B cell (primary cell): ENCODE data around the gene WASF2. TPM values are rescaled to one million over a fixed set of nuclear protein-coding genes. Genes with fewer than 3 reads are reported as not detected.
A peak's percentile ranks its signal among the peaks of the same experiment; 100 is the strongest.

Source experiments
- ATAC-seq: fragments of 200-7000 bp; cut with Tn5 transposase; one replicate; pipeline ENCODE4 v1.10.0; 2021; ENCODE audit warnings: low read depth, mild to moderate bottlenecking, moderate number of reproducible peaks, moderate library complexity
- CTCF ChIA-PET: fragments of 350-600 bp; sonication (Branson Sonifier 250); formaldehyde crosslinking; loops from one replicate; lab custom pipeline; 2021; ENCODE audit warnings: antibody characterized with exemption, inconsistent platforms; lab: Charles Lee
- POLR2A ChIA-PET: fragments of 350-600 bp; sonication (Branson Sonifier 250); formaldehyde crosslinking; loops from one replicate; lab custom pipeline; 2021; ENCODE audit warnings: antibody characterized with exemption; lab: Charles Lee
- DNase-seq: peaks from one replicate; pipeline ENCODE4 v3.0.0; 2013
- H2AFZ ChIP-seq: 2 replicates; pipeline ENCODE4 v1.6.1; 2012; ENCODE audit warnings: mild to moderate bottlenecking, low read depth, low read length; ENCODE audit not compliant: insufficient read depth, poor library complexity, severe bottlenecking
- H3K27ac ChIP-seq, 2 donors: 1 replicate in 1 of 2; 2 replicates in 1 of 2; pipeline ENCODE4 v1.5.1; 2012 to 2013; ENCODE audit warnings: low read length in 2 of 2, mild to moderate bottlenecking in 2 of 2, moderate library complexity in 1 of 2
- H3K27me3 ChIP-seq, 4 experiments: fragments of 200-600 bp in 1 of 4; sonication (generic) in 1 of 4; replicated peaks in 1 of 4; 1 replicate in 2 of 4; 2 replicates in 2 of 4; pipeline versions ENCODE4 v1.6.1 to v1.7.0; 2013 to 2016; ENCODE audit warnings: low read length in 3 of 4, mild to moderate bottlenecking in 2 of 4, mixed read lengths in 1 of 4, moderate library complexity in 1 of 4; ENCODE audit not compliant: insufficient read depth in 4 of 4, control insufficient read depth in 3 of 4; ENCODE audit errors: control extremely low read depth in 1 of 4
- H3K36me3 ChIP-seq, 2 experiments: replicated peaks in 1 of 2; 1 replicate in 1 of 2; 2 replicates in 1 of 2; pipeline versions ENCODE4 v1.6.1 to v1.7.1; 2013; ENCODE audit warnings: low read length in 1 of 2; ENCODE audit not compliant: insufficient read depth in 2 of 2, control insufficient read depth in 1 of 2; ENCODE audit errors: control extremely low read depth in 1 of 2, extremely low read depth in 1 of 2
- H3K4me1 ChIP-seq, 2 donors: fragments of 200-600 bp in 1 of 2; sonication (generic) in 1 of 2; 1 replicate in 1 of 2; 2 replicates in 1 of 2; pipeline versions ENCODE4 v1.5.1 to v1.6.1; 2013 to 2017; ENCODE audit warnings: low read length in 2 of 2; ENCODE audit not compliant: control insufficient read depth in 2 of 2, insufficient read depth in 2 of 2
- H3K4me2 ChIP-seq: replicated peaks from 2 replicates; pipeline ENCODE3; 2012; ENCODE audit warnings: mild to moderate bottlenecking, low read depth, low read length; ENCODE audit not compliant: poor library complexity, severe bottlenecking
- H3K4me3 ChIP-seq, 5 experiments: fragments of 200-600 bp in 1 of 5; sonication (generic) in 1 of 5; 1 replicate in 3 of 5; 2 replicates in 2 of 5; pipeline versions ENCODE4 v1.5.1 to v1.7.0; 2011 to 2016; ENCODE audit warnings: low read length in 4 of 5, mild to moderate bottlenecking in 4 of 5, low read depth in 2 of 5, control low read depth in 1 of 5, moderate library complexity in 1 of 5; ENCODE audit not compliant: insufficient read depth in 1 of 5; ENCODE audit errors: control extremely low read depth in 1 of 5, extremely low read depth in 1 of 5
- H3K79me2 ChIP-seq: fragments of 200-600 bp; sonication (generic); one replicate; pipeline ENCODE4 v1.6.0; 2016; ENCODE audit warnings: low read length; ENCODE audit not compliant: control insufficient read depth, insufficient read depth
- H3K9ac ChIP-seq: fragments of 200-600 bp; sonication (generic); 2 replicates; pipeline ENCODE4 v1.6.1; 2017; ENCODE audit warnings: mild to moderate bottlenecking, low read length, moderate library complexity
- H3K9me3 ChIP-seq, 3 donors: one replicate each; pipeline versions ENCODE4 v1.6.1 to v1.7.1; 2013; ENCODE audit warnings: low read length in 2 of 3; ENCODE audit not compliant: control insufficient read depth in 2 of 3, insufficient read depth in 1 of 3; ENCODE audit errors: control extremely low read depth in 1 of 3
- H4K20me1 ChIP-seq: 2 replicates; pipeline ENCODE4 v1.6.0; 2012; ENCODE audit warnings: mild to moderate bottlenecking, low read length; ENCODE audit not compliant: insufficient read depth, control insufficient read depth, poor library complexity, severe bottlenecking
- H3K27ac Mint-ChIP-seq: one replicate; pipeline ENCODE4 v1.8.0; 2021; ENCODE audit warnings: mixed read lengths
- H3K27me3 Mint-ChIP-seq: one replicate; pipeline ENCODE4 v1.8.0; 2021; ENCODE audit warnings: mixed read lengths
- H3K4me1 Mint-ChIP-seq: one replicate; pipeline ENCODE4 v1.8.0; 2021; ENCODE audit warnings: mixed read lengths
- H3K4me3 Mint-ChIP-seq: one replicate; pipeline ENCODE4 v1.8.0; 2021; ENCODE audit warnings: mixed read lengths
- H3K9me3 Mint-ChIP-seq: one replicate; pipeline ENCODE4 v1.8.0; 2022; ENCODE audit warnings: mixed read lengths; ENCODE audit not compliant: insufficient read depth
- EZH2 ChIP-seq: IDR thresholded peaks from 2 replicates; pipeline ENCODE4 v1.6.1; 2012; ENCODE audit warnings: borderline replicate concordance, low read depth, mild to moderate bottlenecking, moderate library complexity, low read length; ENCODE audit not compliant: insufficient read depth, poor library complexity, severe bottlenecking
- WGBS: methylation state at CpG from one replicate; pipeline ENCODE4 v1.1.5; 2013; ENCODE audit warnings: missing lambda C conversion rate; ENCODE audit not compliant: insufficient coverage; 5-methylcytosine and 5-hydroxymethylcytosine counted together
- intact Hi-C: fragments of 100-400 bp; cut with micrococcal nuclease; formaldehyde crosslinking; loops from one replicate; pipeline ENCODE4 v1.10.0; 2022
- polyA plus RNA-seq: library from polyadenylated mRNA; depleted of rRNA; stranded (reverse); fragments of >200 nt; gene quantifications from 2 replicates; pipeline ENCODE4 v1.2.3, GENCODE V29; 2012
- total RNA-seq, 2 donors: library from RNA; stranded (reverse); fragments of 120-200 nt in 1 of 2; gene quantifications; 1 replicate in 1 of 2; 2 replicates in 1 of 2; pipeline versions ENCODE4 v1.2.3 to v1.2.4, GENCODE V29; 2013 to 2022
- TF ChIP-seq, protein P1 (sequence below): fragments of 200-600 bp; IDR thresholded peaks from one replicate; pipeline ENCODE4 v1.8.0; 2022; ENCODE audit warnings: antibody characterized with exemption, mild to moderate bottlenecking

Gene WASF2
- total and polyA plus RNA-seq, 2 donors (not counting 1 experiment from before 2014, with no cell fraction given), result 67.4 to 169 TPM

DNA sequence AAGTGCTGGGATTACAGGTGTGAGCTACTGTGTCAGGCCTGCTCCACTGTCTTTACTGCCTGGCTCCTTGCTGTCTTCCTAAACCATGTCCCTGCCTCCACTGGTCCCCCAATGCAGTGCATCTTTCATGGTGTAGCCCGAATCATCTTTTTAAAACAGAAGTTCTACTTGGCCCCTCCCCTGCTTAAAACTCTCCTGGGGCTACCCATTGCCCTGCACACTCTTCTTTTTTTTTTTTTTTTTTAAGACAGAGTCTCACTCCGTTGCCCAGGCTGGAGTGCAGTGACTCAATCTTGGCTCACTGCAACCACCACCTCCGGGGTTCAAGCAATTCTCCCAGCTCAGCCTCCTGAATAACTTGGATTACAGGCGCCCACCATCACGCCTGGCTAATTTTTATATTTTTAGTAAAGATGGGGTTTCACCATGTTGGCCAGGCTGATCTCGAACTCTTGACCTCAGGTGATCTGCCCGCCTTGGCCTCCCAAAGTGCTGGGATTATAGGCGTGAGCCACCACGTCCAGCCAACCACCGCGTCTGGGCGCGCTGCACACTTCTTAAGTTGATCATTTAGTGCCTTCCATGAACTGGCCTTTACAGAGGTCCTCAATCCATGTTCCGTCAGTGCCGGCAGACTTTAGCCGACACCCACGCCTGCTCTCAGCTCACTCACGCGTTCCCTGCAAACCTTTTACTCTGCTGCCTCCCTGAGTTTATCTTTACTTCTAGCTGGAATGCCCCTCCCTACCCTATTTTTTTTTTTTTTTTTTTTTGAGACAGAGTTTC, 117.8 kb downstream of the WASF2 start:
- H3K4me3 Mint-ChIP-seq, result no peak overlapping the region
- WGBS, result 91% methylated on average over 15 of the region's 19 CpGs
- no peak overlapping the region for H3K27ac ChIP-seq
- no peak for TF ChIP-seq EZH2
- TF ChIP-seq, protein P1, sequence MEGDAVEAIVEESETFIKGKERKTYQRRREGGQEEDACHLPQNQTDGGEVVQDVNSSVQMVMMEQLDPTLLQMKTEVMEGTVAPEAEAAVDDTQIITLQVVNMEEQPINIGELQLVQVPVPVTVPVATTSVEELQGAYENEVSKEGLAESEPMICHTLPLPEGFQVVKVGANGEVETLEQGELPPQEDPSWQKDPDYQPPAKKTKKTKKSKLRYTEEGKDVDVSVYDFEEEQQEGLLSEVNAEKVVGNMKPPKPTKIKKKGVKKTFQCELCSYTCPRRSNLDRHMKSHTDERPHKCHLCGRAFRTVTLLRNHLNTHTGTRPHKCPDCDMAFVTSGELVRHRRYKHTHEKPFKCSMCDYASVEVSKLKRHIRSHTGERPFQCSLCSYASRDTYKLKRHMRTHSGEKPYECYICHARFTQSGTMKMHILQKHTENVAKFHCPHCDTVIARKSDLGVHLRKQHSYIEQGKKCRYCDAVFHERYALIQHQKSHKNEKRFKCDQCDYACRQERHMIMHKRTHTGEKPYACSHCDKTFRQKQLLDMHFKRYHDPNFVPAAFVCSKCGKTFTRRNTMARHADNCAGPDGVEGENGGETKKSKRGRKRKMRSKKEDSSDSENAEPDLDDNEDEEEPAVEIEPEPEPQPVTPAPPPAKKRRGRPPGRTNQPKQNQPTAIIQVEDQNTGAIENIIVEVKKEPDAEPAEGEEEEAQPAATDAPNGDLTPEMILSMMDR, result no peak
- H3K4me1 ChIP-seq, result peaks cover 23 to 47% of the 10 kb centered on the region in 2 donors
- peaks cover 43% of the 10 kb centered on the region for H3K4me1 Mint-ChIP-seq
- peak overlapping the region; percentile 59 for H3K27ac Mint-ChIP-seq
- CTCF ChIA-PET, result interaction anchor here (0.7 to 8.5 kb wide), 7 partner anchors 15 to 92 kb away, joined by 3 to 74 read pairs (median 5); no protein-coding TSS in a partner anchor
- H3K27me3 Mint-ChIP-seq, result no peaks in the 10 kb centered on the region
- DNase-seq, result no peak
- no peaks in the 10 kb centered on the region for H3K9me3 Mint-ChIP-seq
- peak; percentile 68 for ATAC-seq
- no peaks in the 10 kb centered on the region for H4K20me1 ChIP-seq
- peak overlapping the region; percentile 16 for H2AFZ ChIP-seq
- H3K4me3 ChIP-seq, result no peak overlapping the region
- POLR2A ChIA-PET, result interaction anchor here (0.6 kb wide), 1 partner anchor 253 kb away, joined by 3 read pairs; no protein-coding TSS in a partner anchor
- H3K27me3 ChIP-seq, result no peaks in the 10 kb centered on the region
- H3K9me3 ChIP-seq, result no peaks in the 10 kb centered on the region
- no peak overlapping the region for H3K9ac ChIP-seq
- H3K4me2 ChIP-seq, result peak overlapping the region; percentile 25
- intact Hi-C loops, result no loop called here
- H3K36me3 ChIP-seq, result no peaks in the 10 kb centered on the region
- no peaks in the 10 kb centered on the region for H3K79me2 ChIP-seq
